NCI-H2227 (cell line): ENCODE results near the gene MUC5B.
"Not testable (repeated sequence)": the region's sequence is repeated elsewhere in the genome, so short reads cannot be mapped to it uniquely, and the experiment has no call there.

ENCODE experiments used
- DNase-seq: peaks from one replicate; lab custom pipeline; 2025; ENCODE audit not compliant: unreplicated experiment; lab: John Stamatoyannopoulos, UW

MUC5B gene

DNA sequence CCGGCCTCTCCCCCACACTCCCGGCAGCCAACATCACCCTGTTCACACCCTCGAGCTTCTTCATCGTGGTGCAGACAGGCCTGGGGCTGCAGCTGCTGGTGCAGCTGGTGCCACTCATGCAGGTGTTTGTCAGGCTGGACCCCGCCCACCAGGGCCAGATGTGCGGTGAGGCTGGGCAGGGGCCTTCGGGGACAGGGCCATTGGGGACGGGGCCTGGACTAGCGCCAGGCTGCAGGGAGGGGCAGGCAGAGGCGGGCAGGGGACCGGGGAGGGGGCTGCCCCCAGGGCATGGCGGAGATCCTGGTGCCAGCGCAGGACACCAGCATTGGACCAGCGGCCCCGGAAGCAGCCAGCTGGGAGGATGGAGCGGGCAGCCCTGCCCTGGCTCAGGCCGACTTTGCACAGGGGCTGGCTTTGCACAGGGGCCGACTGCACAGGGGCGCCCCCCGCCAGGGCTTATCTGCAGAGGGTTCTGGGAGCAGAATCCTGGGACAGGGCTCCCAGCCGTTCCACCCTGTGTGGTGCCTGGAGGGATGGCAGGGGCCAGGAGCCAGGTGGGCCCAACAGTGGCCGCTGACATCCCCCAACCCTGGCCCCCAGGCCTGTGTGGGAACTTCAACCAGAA is 8.6 kb downstream of the MUC5B start:
- DNase-seq: no peak

DNA sequence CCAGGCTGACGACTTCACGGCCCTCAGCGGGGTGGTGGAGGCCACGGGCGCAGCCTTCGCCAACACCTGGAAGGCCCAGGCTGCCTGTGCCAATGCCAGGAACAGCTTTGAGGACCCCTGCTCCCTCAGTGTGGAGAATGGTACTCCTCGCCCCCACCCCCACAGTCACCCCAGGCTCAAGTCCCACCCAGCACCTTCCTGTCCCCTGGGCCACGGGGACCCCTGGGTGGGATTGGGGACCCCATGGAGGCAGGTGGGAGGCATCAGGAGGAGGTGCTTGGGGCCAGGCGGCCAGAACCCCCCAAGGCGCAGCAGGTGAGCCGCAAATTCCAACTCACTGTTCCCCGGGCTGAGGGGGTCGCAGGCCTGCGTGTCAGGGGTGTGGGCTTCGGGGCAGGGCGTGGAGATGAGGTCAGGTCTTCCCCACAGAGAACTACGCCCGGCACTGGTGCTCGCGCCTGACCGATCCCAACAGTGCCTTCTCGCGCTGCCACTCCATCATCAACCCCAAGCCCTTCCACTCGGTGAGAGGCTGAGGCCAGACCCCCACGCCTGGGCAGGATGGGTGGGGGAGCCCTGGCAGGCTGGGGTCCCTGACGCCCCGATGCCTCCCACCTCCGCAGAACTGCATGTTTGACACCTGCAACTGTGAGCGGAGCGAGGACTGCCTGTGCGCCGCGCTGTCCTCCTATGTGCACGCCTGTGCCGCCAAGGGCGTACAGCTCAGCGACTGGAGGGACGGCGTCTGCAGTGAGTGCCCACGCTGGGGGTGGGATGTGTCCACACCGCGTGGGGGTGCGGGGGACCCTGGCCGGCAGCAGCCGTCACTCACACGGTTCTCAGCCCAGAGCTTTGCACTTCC is 9.4 kb downstream of the MUC5B start:
- no peak for DNase-seq

DNA sequence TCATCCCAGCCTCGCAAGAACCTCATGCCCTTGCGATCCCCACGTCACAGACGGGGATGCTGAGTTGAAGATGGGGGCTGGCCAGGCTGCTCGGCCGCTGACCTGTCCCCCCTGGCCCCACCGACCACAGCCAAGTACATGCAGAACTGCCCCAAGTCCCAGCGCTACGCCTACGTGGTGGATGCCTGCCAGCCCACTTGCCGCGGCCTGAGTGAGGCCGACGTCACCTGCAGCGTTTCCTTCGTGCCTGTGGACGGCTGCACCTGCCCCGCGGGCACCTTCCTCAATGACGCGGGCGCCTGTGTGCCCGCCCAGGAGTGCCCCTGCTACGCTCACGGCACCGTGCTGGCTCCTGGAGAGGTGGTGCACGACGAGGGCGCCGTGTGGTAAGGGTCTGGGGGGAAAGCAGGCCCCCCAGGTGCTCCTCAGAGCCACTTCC is 10.0 kb downstream of the MUC5B start:
- no peak for DNase-seq

DNA sequence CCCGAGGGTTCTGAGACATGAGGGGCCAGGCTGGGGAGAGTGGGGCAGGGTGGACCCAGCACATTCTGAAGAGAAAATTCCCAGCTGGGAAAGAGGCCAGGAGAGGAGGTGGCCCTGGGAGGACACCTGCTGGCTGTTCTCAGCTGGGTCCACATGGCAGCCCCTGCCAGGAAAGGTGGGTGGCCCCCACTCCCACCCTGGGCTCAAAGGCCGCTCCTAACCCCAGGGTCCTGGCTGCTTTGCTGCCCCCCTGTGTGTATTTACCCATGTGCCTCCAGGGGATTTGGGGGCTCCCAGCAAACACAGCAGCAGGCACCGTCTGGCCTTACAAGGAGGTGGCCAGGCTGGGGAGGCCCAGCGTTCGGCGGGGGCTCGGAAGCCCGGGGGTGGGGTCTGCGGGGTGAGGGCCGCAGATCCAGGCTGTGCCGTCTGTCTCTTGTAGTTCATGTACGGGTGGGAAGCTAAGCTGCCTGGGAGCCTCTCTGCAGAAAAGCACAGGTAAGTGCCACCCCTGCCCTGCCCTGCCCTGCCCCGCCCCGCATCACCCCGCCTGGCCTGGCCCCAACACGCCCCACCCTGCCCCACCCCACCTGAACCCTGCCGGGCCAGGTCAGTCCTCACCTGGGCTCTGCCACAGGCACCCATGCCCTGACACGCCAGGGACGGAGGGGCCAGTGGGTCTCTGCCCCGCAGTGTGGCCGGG is 10.6 kb downstream of the MUC5B start:
- no peak for DNase-seq

DNA sequence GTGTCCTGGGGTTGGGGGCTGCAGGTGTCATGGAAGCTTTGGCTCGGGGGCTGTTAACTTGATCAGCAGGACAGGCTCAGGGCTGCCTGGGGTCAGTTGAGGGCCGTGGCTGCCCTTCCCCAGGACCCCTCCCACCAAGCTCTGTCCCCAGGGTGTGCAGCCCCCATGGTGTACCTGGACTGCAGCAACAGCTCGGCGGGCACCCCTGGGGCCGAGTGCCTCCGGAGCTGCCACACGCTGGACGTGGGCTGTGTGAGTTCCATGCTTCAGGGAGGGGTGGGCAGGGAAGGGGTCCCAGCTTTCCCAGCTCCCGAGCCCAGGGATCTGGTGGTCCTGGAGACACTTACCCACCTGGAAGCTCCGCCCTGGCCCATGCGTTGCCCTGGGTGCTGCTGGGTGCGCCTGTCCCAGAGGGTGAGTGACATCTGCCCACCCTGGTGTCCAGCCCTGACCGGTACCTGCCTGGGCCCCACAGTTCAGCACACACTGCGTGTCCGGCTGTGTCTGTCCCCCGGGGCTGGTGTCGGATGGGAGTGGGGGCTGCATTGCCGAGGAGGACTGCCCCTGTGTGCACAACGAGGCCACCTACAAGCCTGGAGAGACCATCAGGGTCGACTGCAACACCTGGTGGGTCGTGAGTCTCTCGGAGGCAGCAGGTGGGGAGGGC is 11.3 kb downstream of the MUC5B start:
- DNase-seq: no peak

DNA sequence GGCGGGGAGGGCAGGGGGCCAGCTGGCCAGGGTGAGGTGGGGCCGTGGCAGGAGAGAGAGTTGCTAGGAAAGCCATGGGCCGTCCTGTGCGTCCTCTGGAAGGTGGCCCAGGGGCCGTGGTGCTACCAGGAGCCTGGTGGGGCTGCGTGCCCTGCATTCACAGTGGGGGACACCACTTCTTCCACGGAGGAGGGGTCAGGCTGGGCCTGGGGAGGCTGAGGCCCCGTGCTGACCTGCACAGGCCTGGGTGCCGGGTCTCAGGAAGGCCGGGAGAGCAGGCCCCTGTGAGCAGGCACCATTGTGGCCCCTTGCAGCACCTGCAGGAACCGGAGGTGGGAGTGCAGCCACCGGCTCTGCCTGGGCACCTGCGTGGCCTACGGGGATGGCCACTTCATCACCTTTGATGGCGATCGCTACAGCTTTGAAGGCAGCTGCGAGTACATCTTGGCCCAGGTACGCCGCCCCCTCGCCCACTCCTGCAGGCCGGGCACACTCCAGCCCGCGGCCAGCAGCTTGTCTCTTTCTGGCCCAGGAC is 12.0 kb downstream of the MUC5B start:
- no peak for DNase-seq

DNA sequence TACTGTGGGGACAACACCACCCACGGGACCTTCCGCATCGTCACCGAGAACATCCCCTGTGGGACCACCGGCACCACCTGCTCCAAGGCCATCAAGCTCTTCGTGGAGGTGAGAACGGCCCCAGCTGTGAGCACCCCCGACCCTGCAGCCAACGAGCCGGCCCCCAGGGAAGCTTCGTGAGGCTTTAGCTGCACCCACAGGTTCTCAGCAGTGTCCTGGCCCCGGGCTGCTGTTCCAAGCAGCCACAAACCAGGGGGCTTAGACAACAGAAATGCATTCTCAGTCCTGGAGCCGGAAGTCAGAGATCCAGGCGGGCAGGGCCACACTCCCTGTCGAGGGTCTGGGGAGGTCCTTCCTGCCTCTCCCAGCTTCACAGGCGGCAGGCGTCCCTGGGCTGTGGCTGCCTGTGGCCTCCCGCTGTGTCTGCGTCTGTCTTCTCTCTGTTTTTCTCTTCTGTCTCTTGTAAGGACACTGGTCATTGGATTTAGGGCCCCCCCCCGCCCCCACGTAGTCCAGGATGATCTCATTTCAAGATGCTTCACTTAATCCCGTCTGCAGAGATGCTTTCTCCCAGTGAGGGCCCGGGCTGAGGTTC is 12.5 kb downstream of the MUC5B start:
- no peak for DNase-seq

DNA sequence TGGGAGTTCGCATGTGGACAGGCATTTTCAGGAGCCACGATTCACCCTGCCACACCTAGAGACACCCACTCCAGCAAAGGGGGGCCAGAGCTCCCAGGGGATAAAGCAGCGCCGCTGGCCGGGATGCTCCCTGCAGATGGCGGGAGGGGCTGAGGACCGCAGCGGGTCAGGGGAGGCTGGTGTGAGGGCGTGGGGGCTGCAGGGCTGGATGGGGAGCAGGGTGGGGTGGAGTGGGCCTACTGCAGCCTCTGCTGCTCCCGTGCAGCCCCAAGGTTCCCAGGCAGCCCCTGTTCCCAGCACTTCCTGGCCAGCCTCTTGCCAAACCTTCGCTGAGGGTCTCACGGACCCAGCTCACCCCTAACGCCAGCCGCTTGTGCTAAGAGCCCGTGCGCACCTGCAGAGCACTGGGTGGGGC is 13.0 kb downstream of the MUC5B start:
- DNase-seq: no peak

DNA sequence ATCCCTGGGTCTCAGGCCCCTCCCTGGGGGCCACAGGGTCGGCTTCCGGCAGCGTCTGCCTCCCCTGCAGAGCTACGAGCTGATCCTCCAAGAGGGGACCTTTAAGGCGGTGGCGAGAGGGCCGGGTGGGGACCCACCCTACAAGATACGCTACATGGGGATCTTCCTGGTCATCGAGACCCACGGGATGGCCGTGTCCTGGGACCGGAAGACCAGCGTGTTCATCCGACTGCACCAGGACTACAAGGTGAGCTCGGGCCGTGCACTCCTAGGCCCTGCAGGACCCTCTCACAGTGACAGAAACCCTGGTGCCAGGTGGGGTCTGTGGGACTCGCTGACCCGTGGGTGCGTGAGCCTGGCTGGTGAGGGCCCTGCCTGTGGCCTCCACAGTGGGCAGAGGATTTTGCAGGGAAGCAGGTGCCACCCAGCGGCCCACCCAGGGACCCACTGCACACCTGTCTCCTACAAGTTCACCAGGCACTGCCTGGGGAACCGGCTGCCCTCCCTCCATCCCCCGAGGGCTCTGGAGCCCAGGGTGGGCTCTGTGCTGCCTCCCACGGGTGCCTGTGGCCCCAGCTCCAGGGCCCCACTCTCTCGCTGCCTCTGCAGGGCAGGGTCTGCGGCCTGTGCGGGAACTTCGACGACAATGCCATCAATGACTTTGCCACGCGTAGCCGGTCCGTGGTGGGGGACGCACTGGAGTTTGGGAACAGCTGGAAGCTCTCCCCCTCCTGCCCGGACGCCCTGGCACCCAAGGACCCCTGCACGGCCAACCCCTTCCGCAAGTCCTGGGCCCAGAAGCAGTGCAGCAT is 13.7 kb downstream of the MUC5B start:
- no peak for DNase-seq

DNA sequence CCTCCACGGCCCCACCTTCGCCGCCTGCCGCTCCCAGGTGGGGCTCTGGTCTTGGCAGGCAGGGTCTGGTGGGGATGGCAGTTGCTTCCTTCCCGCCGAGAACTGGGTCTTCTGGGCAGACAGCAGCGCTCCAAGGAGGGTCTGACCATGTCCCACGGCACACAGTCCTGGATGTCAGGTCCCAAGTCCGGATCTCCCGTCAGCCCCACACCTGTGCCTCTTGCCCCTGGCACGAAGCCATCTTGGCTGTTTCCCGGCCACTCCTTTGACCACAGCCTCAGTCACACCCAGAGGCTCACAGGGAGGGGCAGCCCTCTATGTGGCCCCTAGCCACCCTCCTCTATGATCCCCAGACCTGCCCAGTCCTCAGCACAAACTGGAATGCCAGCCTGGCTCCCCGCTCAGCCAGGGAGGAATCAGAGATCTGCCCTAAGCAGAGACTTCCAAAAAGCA is 14.3 kb downstream of the MUC5B start:
- DNase-seq: no peak

DNA sequence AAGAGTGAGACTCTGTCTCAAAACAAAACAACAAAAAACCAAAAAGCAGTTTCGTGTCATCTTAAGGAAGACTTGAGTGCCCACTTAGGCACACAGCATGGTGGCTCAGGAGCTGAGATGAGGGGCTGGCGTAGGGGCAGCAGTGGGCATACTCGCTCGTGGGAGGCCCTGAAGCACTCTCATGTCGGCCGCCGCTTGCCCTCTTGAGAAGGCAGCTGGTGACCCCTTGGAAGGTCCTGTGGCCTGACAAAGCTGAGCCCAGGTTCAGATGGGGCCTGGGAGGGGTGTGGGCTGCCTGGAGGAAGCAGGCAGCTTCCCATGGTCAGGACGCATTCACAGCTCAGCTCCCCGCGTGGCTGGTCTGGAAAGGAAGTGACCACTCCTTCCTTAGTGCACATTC is 15.0 kb downstream of the MUC5B start:
- no peak for DNase-seq

DNA sequence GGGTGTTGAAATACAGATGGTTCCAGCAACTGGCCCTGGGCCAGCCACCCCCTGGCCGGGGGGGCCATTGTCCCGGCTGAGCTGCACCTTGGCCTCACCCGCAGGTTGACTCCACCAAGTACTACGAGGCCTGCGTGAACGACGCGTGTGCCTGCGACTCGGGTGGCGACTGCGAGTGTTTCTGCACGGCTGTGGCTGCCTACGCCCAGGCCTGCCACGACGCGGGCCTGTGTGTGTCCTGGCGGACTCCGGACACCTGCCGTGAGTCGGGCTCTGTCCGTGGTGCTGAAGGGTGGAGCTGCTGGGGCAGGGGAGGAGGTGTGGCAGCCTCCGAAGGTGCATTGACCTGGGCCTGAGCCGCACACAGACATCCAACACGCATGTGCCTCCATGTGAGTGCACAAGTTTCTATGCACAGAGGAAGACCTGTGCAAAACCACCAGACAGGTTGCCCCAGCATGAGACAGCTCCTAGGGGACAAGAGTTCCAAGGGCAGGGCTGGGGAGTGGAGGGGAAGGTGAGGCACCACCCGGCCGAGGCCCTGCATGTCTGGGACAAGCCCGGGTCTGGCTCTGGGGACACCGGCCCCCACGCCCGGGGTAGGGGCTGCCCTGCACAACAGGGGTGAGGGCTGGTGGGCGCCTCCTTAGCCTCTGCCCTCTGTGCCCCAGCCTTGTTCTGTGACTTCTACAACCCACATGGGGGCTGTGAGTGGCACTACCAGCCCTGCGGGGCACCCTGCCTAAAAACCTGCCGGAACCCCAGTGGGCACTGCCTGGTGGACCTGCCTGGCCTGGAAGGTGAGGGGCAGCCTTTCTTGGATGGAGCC is 16.1 kb downstream of the MUC5B start:
- no peak for DNase-seq

DNA sequence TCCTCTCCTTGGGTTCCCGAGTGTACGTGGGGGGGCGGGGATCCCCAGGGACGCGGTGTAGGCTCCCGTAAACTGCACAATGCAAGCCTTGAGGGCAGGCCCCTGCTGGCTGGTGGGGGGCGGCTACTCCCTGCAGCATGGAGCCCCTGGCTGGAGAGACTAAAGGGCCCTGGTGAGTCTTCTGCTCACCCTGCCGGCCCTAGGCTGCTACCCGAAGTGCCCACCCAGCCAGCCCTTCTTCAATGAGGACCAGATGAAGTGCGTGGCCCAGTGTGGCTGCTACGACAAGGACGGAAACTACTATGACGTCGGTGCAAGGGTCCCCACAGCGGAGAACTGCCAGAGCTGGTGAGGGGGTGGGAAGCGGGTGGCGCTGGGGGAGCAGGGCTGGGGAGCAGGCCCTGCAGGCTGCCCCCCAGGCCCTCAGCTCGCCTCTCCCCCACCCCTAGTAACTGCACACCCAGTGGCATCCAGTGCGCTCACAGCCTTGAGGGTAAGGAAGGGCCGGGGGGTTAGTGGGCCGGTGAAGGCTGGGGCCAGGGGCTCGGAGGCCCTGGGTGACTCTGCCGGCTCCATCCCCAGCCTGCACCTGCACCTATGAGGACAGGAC is 16.8 kb downstream of the MUC5B start:
- no peak for DNase-seq

DNA sequence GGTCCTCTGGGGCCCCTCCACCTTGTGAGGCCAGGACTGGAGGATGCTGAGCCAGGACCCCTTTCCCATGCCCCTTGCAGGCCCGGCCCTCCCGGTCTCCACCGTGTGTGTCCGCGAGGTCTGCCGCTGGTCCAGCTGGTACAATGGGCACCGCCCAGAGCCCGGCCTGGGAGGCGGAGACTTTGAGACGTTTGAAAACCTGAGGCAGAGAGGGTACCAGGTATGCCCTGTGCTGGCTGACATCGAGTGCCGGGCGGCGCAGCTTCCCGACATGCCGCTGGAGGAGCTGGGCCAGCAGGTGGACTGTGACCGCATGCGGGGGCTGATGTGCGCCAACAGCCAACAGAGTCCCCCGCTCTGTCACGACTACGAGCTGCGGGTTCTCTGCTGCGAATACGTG is 17.9 kb downstream of the MUC5B start:
- DNase-seq: no peak

DNA sequence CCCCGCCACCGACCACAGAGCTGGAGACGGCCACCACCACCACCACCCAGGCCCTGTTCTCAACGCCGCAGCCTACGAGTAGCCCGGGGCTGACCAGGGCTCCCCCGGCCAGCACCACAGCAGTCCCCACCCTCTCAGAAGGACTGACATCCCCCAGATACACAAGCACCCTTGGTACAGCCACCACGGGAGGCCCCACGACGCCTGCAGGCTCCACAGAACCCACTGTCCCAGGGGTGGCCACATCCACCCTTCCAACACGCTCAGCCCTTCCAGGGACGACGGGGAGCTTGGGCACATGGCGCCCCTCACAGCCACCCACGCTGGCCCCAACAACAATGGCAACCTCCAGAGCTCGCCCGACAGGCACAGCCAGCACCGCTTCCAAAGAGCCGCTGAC is 18.8 kb downstream of the MUC5B start:
- no peak for DNase-seq

DNA sequence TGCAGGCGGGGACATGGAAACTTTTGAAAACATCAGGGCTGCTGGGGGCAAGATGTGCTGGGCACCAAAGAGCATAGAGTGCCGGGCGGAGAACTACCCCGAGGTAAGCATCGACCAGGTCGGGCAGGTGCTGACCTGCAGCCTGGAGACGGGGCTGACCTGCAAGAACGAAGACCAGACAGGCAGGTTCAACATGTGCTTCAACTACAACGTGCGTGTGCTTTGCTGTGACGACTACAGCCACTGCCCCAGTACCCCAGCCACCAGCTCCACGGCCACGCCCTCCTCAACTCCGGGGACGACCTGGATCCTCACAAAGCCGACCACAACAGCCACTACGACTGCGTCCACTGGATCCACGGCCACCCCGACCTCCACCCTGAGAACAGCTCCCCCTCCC is 19.4 kb downstream of the MUC5B start:
- DNase-seq: no peak

DNA sequence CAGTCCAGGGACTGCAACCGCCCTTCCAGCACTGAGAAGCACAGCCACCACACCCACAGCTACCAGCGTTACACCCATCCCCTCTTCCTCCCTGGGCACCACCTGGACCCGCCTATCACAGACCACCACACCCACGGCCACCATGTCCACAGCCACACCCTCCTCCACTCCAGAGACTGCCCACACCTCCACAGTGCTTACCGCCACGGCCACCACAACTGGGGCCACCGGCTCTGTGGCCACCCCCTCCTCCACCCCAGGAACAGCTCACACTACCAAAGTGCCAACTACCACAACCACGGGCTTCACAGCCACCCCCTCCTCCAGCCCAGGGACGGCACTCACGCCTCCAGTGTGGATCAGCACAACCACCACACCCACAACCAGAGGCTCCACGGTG is 19.9 kb downstream of the MUC5B start:
- not testable (repeated sequence) for DNase-seq

DNA sequence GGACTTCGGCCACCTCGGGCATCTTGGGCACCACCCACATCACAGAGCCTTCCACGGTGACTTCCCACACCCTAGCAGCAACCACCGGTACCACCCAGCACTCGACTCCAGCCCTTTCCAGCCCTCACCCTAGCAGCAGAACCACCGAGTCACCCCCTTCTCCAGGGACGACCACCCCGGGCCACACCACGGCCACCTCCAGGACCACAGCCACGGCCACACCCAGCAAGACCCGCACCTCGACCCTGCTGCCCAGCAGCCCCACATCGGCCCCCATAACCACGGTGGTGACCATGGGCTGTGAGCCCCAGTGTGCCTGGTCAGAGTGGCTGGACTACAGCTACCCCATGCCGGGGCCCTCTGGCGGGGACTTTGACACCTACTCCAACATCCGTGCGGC is 20.7 kb downstream of the MUC5B start:
- DNase-seq: not testable (repeated sequence)

DNA sequence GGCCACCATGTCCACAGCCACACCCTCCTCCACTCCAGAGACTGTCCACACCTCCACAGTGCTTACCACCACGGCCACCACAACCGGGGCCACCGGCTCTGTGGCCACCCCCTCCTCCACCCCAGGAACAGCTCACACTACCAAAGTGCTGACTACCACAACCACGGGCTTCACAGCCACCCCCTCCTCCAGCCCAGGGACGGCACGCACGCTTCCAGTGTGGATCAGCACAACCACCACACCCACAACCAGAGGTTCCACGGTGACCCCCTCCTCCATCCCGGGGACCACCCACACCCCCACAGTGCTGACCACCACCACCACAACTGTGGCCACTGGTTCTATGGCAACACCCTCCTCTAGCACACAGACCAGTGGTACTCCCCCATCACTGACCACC is 21.7 kb downstream of the MUC5B start:
- not testable (repeated sequence) for DNase-seq
